Activated T-helper 2 cell treated with anti-CD3 and anti-CD28 coated beads, Interferon-gamma antibody, Interleukin-2, Interleukin-4, amounts not matched to agents 10 μg/mL and 5 μg/mL and 100 μg/mL, durations not matched to agents 14 hours and 24 hours and 36 hours (primary cell): ENCODE results near the gene GFRA1. TPM values are rescaled to one million over a fixed set of nuclear protein-coding genes. Genes with fewer than 3 reads are reported as not detected.

Source experiments
- DNase-seq: peaks from one replicate; pipeline ENCODE4 v3.0.0; 2021; ENCODE audit warnings: low spot score
- H3K27ac Mint-ChIP-seq: one replicate; pipeline ENCODE4 v1.8.0; 2021; ENCODE audit warnings: mixed read lengths
- H3K27me3 Mint-ChIP-seq: one replicate; pipeline ENCODE4 v1.8.0; 2021; ENCODE audit warnings: low read depth, mixed read lengths
- H3K36me3 Mint-ChIP-seq: one replicate; pipeline ENCODE4 v1.8.0; 2021; ENCODE audit warnings: low read depth, mixed read lengths
- H3K4me1 Mint-ChIP-seq: one replicate; pipeline ENCODE4 v1.8.0; 2021; ENCODE audit warnings: low read depth, mixed read lengths
- H3K4me3 Mint-ChIP-seq: one replicate; pipeline ENCODE4 v1.8.0; 2021; ENCODE audit warnings: low read depth, mild to moderate bottlenecking, moderate library complexity, mixed read lengths
- H3K9me3 Mint-ChIP-seq: one replicate; pipeline ENCODE4 v1.8.0; 2021; ENCODE audit warnings: mixed read lengths
- intact Hi-C: fragments of 100-400 bp; cut with micrococcal nuclease; formaldehyde crosslinking; loops from one replicate; pipeline ENCODE4 v1.15.1; 2023
- total RNA-seq: library from RNA; stranded (reverse); gene quantifications from 2 replicates; pipeline ENCODE4 v1.2.3, GENCODE V29; 2022

The GFRA1 gene
- total RNA-seq, 1 donor from 2014 or later = not detected

- Mint-ChIP-seq H3K27me3 (no peaks in the 10 kb centered on the region), H3K4me1 (no peaks in the 10 kb centered on the region), H3K36me3 (no peaks in the 10 kb centered on the region), H3K27ac (no peak overlapping the region), H3K9me3 (peaks cover 4% of the 10 kb centered on the region), H3K4me3 (no peak overlapping the region)
- intact Hi-C loops = no loop called here
- DNase-seq = no peak
These were observed 159.1 kb downstream of the GFRA1 start for GRCh38 chr10:116113721-116114501.

- H3K36me3 Mint-ChIP-seq = no peaks in the 10 kb centered on the region
- no peak for DNase-seq
- H3K27me3 Mint-ChIP-seq = no peaks in the 10 kb centered on the region
- H3K9me3 Mint-ChIP-seq = no peaks in the 10 kb centered on the region
- H3K4me1 Mint-ChIP-seq = no peaks in the 10 kb centered on the region
- intact Hi-C loops = no loop called here
- H3K4me3 Mint-ChIP-seq = no peak overlapping the region
- no peak overlapping the region for H3K27ac Mint-ChIP-seq
These were observed 160.5 kb downstream of the GFRA1 start for GRCh38 chr10:116112232-116113231.

DNA sequence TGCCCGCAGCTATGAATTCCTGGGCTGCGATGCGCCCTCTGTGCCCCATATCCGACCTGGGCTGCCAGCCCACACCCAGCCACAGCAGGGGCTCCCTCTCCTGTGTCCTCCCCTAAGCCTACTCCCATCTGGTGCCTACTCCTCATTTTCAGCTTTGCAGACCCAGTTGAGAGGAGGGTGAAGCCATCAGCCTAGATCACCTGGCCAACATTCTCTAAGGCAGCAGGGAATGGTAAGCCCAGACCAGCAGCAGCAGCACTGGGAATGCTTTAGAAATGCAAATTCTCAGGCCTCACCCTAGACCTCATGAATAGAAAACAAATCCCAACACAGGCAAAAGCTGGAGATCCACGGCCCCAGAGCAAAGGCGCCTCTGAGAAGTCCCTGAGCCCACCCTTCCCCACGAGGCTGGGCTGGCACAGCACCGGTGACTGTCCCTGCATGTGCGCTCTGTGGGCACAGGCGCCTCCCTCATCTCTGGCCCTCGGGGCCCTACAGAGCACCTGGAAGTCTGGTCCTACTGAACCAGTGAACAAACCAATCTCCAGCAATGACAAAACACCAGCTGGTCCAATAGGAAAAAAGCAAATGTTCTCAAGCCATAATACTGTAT, 161.4 kb downstream of the GFRA1 start:
- DNase-seq = no peak
- H3K9me3 Mint-ChIP-seq = no peaks in the 10 kb centered on the region
- no peaks in the 10 kb centered on the region for H3K36me3 Mint-ChIP-seq
- no peak overlapping the region for H3K27ac Mint-ChIP-seq
- intact Hi-C loops = no loop called here
- no peaks in the 10 kb centered on the region for H3K4me1 Mint-ChIP-seq
- no peaks in the 10 kb centered on the region for H3K27me3 Mint-ChIP-seq
- no peak overlapping the region for H3K4me3 Mint-ChIP-seq

DNA sequence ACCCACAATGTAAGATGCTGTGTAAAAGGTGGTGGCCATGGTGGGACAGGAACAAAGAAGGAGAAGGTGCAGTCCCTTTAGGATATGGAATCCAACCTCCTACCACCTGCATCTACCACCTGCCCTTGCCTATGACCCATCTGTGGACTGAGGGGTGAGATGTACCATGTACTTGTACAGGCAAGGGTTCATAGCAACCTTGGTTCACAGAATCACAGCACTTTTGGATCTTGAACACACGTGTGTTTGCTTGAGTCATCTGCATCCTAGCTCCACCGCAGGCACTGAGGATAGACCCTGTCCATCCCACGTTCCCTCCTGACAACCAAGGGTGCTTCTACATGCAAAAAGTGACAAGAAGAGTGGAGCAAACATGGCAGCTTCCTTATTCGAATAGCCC, 162.3 kb downstream of the GFRA1 start:
- Mint-ChIP-seq H3K9me3 (no peaks in the 10 kb centered on the region), H3K4me1 (no peaks in the 10 kb centered on the region), H3K4me3 (no peak overlapping the region), H3K27ac (no peak overlapping the region), H3K27me3 (no peaks in the 10 kb centered on the region), H3K36me3 (no peaks in the 10 kb centered on the region)
- no peak for DNase-seq
- intact Hi-C loops = no loop called here

DNA sequence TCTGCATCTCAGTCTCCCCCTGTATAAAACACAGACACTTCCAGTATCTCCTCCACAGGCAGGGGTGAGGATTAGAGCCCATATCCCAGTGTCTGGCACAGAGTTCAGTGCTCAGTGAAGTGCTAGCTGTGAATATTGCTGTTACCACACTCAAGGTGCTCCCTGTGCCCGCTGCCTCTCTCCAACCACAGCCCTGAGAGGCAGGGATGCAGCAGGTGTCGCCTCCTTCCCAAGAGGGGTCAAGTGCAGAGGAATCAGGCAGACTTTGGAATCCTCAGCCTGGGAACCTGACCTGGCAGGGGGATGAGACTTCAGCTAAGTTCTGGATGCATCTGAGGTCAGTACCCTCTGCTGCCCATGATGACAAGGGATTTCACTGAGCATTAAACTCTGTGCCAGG, 163.1 kb downstream of the GFRA1 start:
- intact Hi-C loops = no loop called here
- Mint-ChIP-seq H3K27me3 (no peaks in the 10 kb centered on the region), H3K4me3 (no peak overlapping the region), H3K36me3 (no peaks in the 10 kb centered on the region), H3K9me3 (no peaks in the 10 kb centered on the region), H3K4me1 (no peaks in the 10 kb centered on the region), H3K27ac (no peak overlapping the region)
- DNase-seq = no peak

DNA sequence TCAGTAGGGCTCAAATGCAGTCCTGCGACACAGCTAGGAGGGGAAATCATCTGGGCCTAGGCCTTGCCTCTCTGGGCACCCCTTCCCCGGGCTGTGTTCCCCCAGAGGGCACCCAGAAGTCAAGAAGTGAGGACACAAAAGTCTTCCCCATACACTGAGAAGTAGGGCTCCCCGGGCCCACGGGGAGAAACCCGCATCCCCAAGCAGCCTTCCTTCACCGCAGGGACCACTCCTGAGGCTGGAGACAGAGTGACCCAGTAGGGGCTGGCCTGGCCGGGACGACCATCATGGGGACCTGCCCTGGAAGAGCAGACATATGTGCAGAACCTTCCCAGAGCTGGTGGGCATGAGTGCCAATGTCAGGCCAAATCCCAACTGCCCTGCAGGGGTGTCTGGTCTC, 163.5 kb downstream of the GFRA1 start:
- intact Hi-C loops = no loop called here

GRCh38 chr10:116108095-116108494, 164.9 kb downstream of the GFRA1 start:
- intact Hi-C loops = no loop called here
- H3K9me3 Mint-ChIP-seq = no peaks in the 10 kb centered on the region

More for the DNA sequence above, 163.5 kb downstream of the GFRA1 start:
- Mint-ChIP-seq H3K9me3 (no peaks in the 10 kb centered on the region), H3K4me1 (no peaks in the 10 kb centered on the region), H3K36me3 (no peaks in the 10 kb centered on the region), H3K4me3 (no peak overlapping the region), H3K27ac (no peak overlapping the region), H3K27me3 (no peaks in the 10 kb centered on the region)
- DNase-seq = no peak

GRCh38 chr10:116106611-116107010, 166.4 kb downstream of the GFRA1 start:
- no peaks in the 10 kb centered on the region for H3K27me3 Mint-ChIP-seq
- intact Hi-C loops = no loop called here
- H3K27ac Mint-ChIP-seq = no peak overlapping the region
- no peaks in the 10 kb centered on the region for H3K36me3 Mint-ChIP-seq
- no peaks in the 10 kb centered on the region for H3K9me3 Mint-ChIP-seq
- H3K4me1 Mint-ChIP-seq = no peaks in the 10 kb centered on the region
- no peak overlapping the region for H3K4me3 Mint-ChIP-seq
- DNase-seq = no peak

More at GRCh38 chr10:116108095-116108494, 164.9 kb downstream of the GFRA1 start:
- DNase-seq = no peak
- Mint-ChIP-seq H3K27me3 (no peaks in the 10 kb centered on the region), H3K27ac (no peak overlapping the region), H3K36me3 (no peaks in the 10 kb centered on the region), H3K4me1 (no peaks in the 10 kb centered on the region), H3K4me3 (no peak overlapping the region)

GRCh38 chr10:116105264-116105663, 167.7 kb downstream of the GFRA1 start:
- H3K4me1 Mint-ChIP-seq = no peaks in the 10 kb centered on the region
- no peaks in the 10 kb centered on the region for H3K9me3 Mint-ChIP-seq
- H3K36me3 Mint-ChIP-seq = no peaks in the 10 kb centered on the region
- intact Hi-C loops = no loop called here
- no peaks in the 10 kb centered on the region for H3K27me3 Mint-ChIP-seq
- no peak overlapping the region for H3K27ac Mint-ChIP-seq
- no peak overlapping the region for H3K4me3 Mint-ChIP-seq
- no peak for DNase-seq

- Mint-ChIP-seq H3K4me1 (no peaks in the 10 kb centered on the region), H3K27ac (no peak overlapping the region), H3K36me3 (no peaks in the 10 kb centered on the region), H3K4me3 (no peak overlapping the region), H3K27me3 (no peaks in the 10 kb centered on the region), H3K9me3 (no peaks in the 10 kb centered on the region)
- no peak for DNase-seq
- intact Hi-C loops = no loop called here
These were observed 168.6 kb downstream of the GFRA1 start for GRCh38 chr10:116104210-116104932.

DNA sequence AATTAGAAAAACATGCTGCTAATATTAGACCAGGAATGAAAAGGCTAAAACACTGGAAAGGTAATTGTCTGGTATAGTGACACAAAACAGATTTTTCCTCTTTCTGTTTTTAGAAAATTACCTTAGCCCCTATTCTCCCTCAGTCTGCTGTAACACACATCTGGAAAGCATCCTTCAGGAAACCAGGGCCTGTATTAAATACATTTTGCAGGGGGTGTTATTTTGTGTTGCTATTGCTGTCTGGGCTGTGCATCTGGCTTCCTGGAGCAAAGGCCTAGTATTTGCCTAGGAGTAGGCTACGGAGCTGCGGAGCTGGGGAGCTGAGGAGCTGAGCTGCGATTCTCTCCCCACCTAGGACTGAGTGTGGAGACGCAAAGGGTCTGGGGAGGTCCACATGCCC, 169.3 kb downstream of the GFRA1 start:
- no peak overlapping the region for H3K27ac Mint-ChIP-seq
- no peak overlapping the region for H3K4me3 Mint-ChIP-seq
- H3K36me3 Mint-ChIP-seq = no peaks in the 10 kb centered on the region
- no peak for DNase-seq
- intact Hi-C loops = no loop called here
- H3K9me3 Mint-ChIP-seq = no peaks in the 10 kb centered on the region
- no peaks in the 10 kb centered on the region for H3K4me1 Mint-ChIP-seq
- no peaks in the 10 kb centered on the region for H3K27me3 Mint-ChIP-seq

DNA sequence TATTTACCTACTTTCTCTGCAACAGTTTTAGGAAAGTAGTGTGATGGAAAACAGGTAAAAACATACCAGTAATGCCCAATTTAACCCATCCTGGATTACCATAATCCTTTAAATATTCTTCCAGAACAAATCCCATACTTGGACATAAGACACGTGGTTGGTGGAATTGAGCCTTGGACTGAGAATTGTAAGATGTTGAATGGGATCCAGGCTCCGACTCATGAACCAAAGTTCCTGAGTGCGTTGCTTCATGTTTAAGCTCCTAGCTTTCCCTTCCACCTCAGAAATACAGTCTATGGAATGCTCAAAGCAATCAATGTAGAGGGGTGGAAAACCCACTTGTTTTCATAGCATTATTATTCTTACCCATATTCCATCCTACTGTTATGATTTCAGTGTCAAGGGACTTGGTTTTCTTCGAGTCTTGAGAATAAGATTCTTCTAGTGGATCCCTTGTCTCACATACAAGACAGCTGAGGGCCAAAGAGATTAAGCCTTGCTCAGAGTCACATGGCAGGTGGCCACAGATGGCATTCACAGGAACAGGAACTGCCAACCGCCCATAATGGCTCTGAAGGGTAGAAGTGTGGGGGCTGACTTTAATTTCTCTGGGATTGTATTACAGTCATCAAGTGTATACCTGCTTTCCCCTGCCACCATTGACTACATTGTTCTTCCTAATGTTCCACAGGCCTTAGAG, 171.2 kb downstream of the GFRA1 start:
- H3K9me3 Mint-ChIP-seq = no peaks in the 10 kb centered on the region

More for the DNA sequence above, 171.2 kb downstream of the GFRA1 start:
- no peak for DNase-seq
- Mint-ChIP-seq H3K27ac (no peak overlapping the region), H3K27me3 (no peaks in the 10 kb centered on the region), H3K36me3 (no peaks in the 10 kb centered on the region), H3K4me1 (no peaks in the 10 kb centered on the region), H3K4me3 (no peak overlapping the region)
- intact Hi-C loops = no loop called here
